ENCODE data around the gene EHBP1.
A peak's percentile ranks its signal among the peaks of the same experiment; 100 is the strongest.
"Not testable (repeated sequence)": the region's sequence is repeated elsewhere in the genome, so short reads cannot be mapped to it uniquely, and the experiment has no call there.

The EHBP1 gene

GRCh38 chr2:63053081-63053888 is 347.8 kb downstream of the EHBP1 start:
- DNase-seq: no peak

GRCh38 chr2:63053889-63054602 is 348.5 kb downstream of the EHBP1 start:
- no peak for DNase-seq

- DNase-seq: no peak
Observed at GRCh38 chr2:63054841-63055225, 349.3 kb downstream of the EHBP1 start.

- no peak for DNase-seq
Observed at GRCh38 chr2:63055226-63056106, 350.0 kb downstream of the EHBP1 start.

GRCh38 chr2:63056107-63057050 is 350.9 kb downstream of the EHBP1 start:
- DNase-seq: no peak

GRCh38 chr2:63057249-63058143 is 352.0 kb downstream of the EHBP1 start:
- no peak for DNase-seq

- no peak for DNase-seq
Observed at GRCh38 chr2:63058144-63058920, 352.8 kb downstream of the EHBP1 start.

- peak in 1 of 3 experiments; percentile 3 for DNase-seq
Observed at GRCh38 chr2:63058921-63059792, 353.6 kb downstream of the EHBP1 start.

- peak in 2 of 3 experiments; percentile 32 to 38 for DNase-seq
Observed at GRCh38 chr2:63059793-63060471, 354.4 kb downstream of the EHBP1 start.

- no peak for DNase-seq
Observed at GRCh38 chr2:63060472-63060991, 355.0 kb downstream of the EHBP1 start.

- DNase-seq: peak in 1 of 3 experiments; percentile 46
Observed at GRCh38 chr2:63064197-63064596, 358.7 kb downstream of the EHBP1 start.

GRCh38 chr2:63064661-63065060 is 359.1 kb downstream of the EHBP1 start:
- DNase-seq: no peak

- DNase-seq: no peak
Observed at GRCh38 chr2:63066265-63066664, 360.8 kb downstream of the EHBP1 start.

GRCh38 chr2:63066838-63067237 is 361.3 kb downstream of the EHBP1 start:
- no peak for DNase-seq

- no peak for DNase-seq
Observed at GRCh38 chr2:63071664-63072063, 366.2 kb downstream of the EHBP1 start.

- no peak for DNase-seq
Observed at GRCh38 chr2:63073994-63074393, 368.5 kb downstream of the EHBP1 start.

GRCh38 chr2:63074399-63074798 is 368.9 kb downstream of the EHBP1 start:
- DNase-seq: not testable (repeated sequence)
